Stimulated activated CD4-positive, alpha-beta T cell treated with anti-CD3 and anti-CD28 coated beads, Interleukin-1b, Interleukin-23, amount 100 ng/mL, for 24 hours (primary cell): ENCODE results near the gene MED19.
"Not testable (repeated sequence)": the region's sequence is repeated elsewhere in the genome, so short reads cannot be mapped to it uniquely, and the experiment has no call there.

Experiments
- DNase-seq, 4 experiments: peaks; one replicate each; pipeline ENCODE4 v3.0.0-alpha.2; 2020; ENCODE audit warnings: low read depth in 4 of 4, low spot score in 1 of 4

Gene MED19, protein sequence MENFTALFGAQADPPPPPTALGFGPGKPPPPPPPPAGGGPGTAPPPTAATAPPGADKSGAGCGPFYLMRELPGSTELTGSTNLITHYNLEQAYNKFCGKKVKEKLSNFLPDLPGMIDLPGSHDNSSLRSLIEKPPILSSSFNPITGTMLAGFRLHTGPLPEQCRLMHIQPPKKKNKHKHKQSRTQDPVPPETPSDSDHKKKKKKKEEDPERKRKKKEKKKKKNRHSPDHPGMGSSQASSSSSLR

DNA sequence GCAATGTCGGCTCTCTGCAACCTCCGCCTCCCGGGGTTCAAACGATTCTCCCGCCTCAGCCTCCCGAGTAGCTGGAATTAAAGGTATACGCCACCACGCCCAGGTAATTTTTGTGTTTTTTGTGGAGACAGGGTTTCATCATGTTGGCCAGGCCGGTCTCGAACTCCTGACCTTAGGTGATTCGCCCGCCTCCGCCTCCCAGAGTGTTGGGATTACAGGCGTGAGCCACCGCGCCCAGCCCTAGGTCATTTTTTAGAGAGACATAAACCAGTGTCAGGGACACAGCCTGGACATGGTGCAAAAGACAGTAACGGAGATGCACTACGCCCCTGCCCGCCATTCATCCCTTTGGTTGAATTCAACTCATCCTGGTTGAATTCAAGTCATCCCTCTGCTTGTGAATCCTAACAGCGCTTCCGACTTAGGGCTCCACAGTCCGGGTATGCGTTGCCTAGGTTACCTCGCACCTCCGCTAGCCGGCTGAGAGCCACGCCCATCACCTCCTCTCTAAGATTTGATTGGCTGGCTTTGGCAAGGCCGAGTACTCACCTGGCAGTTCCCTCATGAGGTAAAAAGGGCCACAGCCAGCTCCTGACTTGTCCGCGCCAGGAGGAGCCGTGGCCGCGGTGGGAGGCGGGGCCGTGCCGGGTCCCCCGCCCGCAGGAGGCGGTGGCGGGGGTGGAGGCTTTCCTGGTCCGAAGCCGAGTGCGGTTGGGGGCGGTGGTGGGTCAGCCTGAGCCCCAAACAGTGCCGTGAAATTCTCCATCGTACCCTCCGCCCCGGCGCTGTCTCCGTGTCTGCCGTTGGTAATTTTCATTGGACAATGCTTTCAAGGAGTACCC, at the start of gene MED19:
TSS of gene MED19 (minus strand) at position 802 of the 842 bp plus-strand sequence. CDS start at position 766, 36 bp downstream.
- DNase-seq = peak; percentile 30 to 63 (median 54)

DNA sequence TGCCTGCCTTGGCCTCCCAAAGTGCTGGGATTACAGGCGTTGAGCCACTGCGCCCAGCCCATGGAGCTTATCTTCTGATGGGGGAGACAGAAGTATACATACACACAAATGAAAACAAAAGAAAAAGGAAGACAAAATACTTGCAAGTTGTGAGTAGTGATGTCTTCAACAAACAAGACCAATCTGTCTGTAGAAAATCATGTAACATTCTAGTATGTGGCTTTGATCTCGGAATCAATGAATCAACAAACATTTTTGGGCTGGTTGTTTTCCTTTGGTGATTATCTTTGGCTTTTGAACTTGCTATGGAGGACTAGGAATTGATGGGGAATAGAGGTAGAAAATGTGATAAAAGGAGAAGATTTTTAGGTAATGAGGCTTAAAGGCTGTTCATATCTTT, 46.2 kb upstream of the MED19 start:
- no peak for DNase-seq

GRCh38 chr11:57752954-57753353, 40.9 kb upstream of the MED19 start:
- no peak for DNase-seq

DNA sequence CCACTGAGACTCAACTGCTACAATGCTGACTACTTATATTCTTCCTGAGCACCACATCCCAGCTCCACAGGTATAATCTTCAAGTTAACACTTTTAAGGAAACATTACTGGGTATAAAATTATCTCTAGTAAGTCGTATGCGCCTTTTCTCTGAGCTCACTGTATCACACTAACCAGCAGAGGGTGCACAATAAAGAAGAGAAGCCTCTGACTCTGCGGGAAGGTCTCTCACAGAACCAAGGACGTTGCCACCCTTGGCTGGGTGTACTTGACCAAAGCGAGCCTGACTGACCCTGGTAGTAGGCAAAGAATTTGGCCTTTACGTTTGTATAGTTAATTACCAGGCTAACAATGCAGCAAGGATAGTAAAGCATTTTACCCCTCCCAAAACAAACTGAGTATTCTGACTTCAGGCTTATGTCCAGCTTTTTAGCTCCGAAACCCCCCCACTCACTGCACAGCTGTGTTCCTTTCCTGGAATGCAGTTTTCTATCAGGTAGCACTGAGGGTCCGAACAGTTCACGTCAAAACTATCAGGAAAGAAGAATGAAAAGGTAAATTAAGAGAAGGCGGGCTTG, 39.8 kb upstream of the MED19 start, which contains the start of gene BTBD18:
TSS of gene BTBD18 (minus strand) at position 144 of the 578 bp plus-strand sequence. CDS start 631 bp downstream, outside the sequence.
- DNase-seq = no peak

GRCh38 chr11:57751176-57751575, 39.2 kb upstream of the MED19 start:
- no peak for DNase-seq

DNA sequence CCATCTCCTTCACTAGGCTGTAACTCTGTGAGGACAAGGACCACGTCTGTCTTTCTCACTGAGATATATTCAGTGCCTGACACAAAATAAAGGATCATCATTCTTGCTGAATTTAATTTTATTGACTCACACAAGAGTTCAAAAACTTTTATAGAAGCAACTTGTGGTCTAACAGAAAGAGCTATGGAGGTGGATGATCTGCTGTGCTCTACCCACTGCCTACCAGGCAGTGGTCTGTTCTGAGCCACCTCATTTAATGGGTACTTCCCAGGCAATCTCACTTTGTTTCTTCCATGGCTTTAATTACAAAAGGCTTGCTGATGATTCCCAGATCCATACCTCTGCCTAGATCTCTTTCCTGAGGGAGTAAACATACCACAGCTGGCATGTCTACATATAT, 34.9 kb upstream of the MED19 start:
- DNase-seq = no peak

DNA sequence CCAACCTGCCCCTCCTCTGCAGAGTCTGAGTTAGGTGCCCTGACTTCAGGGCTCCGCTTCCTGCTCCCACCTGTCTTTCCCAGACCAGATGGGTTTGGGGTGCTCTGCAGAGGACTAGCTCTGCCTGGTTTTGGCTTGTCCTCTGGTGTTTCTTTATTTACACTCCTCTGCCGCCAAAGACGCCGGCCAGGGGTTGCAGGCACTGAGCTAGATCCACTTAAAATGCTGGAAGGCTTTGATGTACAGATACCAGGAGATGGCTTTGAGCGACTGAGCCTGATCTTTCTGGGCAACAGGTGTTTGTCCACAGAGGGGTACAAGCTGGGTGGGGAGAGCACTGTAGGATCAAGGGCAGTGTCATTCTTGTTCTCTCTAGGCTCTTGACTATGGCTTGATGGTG, 33.2 kb upstream of the MED19 start:
- no peak for DNase-seq

DNA sequence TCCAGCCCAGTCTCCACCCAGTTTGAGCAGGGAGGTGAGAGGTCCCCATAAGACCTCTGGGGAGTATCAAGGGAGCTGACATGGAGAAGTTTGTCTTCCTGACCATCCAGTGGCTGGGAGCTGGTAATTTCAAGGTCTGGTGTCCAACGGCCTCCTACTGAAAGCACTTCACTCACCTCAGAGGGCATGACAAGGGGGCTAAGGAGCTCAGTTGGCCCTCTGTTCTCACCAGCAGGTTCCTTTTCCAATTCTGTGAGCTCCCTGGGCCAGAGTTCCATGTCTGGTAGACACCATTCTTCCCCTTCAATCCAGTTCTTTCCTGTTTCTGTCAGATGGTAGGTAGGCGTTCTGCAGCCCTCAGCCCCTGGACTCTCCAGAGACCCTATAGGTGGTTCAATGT, 32.3 kb upstream of the MED19 start:
- no peak for DNase-seq

DNA sequence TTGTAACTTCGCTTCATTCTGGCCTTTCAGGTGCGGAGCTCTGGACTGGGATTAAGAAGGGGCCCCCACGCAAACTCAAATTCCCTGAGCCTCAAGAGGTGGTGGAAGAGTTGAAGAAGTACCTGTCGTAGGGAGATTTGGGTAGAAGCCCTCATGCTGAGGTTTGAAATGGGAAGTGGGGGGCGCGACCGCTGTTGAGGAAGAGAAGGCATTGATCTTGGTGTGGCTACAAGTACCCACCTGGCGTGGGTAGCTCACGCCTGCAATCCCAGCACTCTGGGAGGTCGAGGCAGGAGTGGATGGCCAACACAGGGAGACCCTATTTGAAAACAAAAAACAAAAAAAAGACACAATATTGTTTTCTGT, 30.1 kb upstream of the MED19 start:
- DNase-seq = no peak

DNA sequence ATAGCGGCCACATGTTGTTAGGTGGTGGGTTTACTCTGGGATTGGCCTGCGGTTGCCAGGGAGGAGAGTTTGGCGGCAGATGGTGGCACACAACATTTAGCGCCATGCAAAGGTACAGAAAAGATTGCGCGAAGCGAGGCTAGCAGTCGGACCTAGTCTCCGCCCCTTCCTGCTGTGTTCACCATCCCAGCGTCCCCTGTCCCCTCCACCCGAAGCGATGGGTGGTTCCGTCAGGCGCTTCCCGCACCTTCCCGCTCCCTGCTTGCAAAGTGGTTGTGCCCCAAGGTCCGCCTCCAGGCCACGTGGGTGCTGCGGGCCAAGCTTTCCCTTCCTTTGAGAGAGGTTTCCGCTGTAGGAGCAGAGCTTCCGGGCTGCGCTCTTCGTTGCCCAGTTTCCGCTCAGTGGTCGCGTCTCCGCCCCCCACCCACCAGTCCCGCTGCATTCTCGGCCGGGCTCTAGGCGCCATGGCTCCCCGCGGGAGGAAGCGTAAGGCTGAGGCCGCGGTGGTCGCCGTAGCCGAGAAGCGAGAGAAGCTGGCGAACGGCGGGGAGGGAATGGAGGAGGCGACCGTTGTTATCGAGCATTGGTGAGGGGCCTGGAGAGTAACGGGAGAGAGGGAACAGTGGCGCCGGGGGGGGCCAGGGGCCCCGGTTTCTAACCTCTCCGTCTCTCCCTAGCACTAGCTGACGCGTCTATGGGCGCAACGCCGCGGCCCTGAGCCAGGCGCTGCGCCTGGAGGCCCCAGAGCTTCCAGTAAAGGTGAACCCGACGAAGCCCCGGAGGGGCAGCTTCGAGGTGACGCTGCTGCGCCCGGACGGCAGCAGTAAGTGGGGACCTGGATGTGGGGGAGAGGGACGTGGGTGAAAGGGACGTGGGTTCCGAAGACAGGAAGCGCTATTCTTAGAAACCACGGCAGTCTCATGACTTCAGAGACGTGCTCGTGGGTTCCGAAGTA, 29.4 kb upstream of the MED19 start, which contains the start of gene SELENOH:
TSS of gene SELENOH (plus strand) at position 360 of the 955 bp plus-strand sequence. CDS start at position 465, 105 bp downstream.
- peak; percentile 82 to 94 (median 90) for DNase-seq

DNA sequence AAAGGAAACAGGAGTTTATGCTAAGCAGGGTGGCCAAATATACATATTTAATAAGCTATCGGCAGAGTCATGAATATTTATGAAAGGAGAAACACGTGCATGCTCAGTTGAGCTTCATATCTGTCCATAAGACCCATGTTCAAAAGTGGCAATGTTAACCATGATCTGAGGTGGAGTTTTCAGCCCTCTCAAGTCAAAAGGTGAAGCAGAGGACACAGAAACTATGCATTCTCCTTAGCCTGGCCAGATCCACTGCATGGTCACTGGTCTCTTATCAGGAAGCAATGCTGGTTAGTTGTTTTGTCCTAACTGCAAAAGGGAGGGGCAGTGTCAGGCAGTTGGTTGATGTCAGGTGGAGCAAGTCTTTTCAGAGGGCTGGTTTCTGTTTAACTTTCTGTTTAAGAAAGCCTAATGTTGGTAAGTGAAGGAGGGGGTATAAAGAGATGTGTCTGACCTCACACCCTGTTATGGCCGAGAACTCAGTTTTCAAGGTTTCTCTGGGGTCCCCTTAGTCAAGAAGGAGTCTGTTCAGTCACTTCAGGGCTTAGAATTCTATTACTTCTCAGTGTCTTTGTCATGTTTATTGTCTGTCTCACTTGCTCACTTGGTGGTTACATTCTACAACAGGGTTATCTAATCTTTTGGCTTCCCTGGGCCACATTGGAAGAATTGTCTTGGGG, 23.7 kb upstream of the MED19 start:
- no peak for DNase-seq

- no peak for DNase-seq
Measured at GRCh38 chr11:57732661-57733060, 20.6 kb upstream of the MED19 start.

GRCh38 chr11:57729479-57729878, 17.5 kb upstream of the MED19 start:
- DNase-seq = no peak

GRCh38 chr11:57728829-57729228, 16.8 kb upstream of the MED19 start:
- no peak for DNase-seq

GRCh38 chr11:57727185-57727584, 15.2 kb upstream of the MED19 start:
- no peak for DNase-seq

DNA sequence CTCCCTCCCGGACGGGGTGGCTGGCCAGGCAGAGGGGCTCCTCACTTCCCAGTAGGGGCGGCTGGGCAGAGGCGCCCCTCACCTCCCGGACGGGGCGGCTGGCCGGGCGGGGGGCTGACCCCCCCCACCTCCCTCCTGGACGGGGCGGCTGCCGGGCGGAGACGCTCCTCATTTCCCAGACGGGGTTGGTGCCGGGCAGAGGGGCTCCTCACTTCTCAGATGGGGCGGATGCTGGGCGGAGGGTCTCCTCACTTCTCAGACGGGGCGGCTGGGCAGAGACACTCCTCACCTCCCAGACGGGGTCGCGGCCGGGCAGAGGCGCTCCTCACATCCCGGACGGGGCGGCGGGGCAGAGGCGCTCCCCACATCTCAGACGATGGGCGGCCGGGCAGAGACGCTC, 4.7 kb upstream of the MED19 start:
- not testable (repeated sequence) for DNase-seq

DNA sequence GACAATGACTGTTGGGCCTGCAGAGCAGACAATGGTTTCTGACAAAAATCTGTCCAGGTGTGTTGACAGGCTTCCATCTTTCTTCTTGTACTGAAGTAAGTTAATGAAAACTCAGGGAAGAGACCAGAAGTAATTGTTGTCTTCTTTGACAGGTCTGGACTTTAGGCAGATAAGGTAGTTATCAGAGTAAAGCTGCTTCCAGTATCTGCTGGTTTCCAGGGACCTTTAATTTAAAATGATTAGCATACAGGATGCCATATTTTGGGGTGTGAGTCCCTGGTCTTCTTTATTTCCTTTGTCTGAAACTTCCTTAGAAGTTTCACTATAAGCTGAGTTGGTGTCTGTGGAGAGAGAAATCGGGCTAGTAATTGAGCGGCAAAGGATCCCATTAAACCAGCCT, 1.8 kb upstream of the MED19 start:
- DNase-seq = no peak

- DNase-seq = peak; percentile 67 to 89 (median 77)
Measured at GRCh38 chr11:57712256-57713150, 488 bp upstream of the MED19 start, which contains the start of gene TMX2. TMX2 (plus strand) TSS chr11:57712593; CDS start chr11:57712619, 26 bp downstream.

- DNase-seq = no peak
Measured at GRCh38 chr11:57709802-57710367, 2.1 kb downstream of the MED19 start.
